HG02798 (cell line): ENCODE measurements around the gene TEX13D.
A peak's percentile ranks its signal among the peaks of the same experiment; 100 is the strongest.

Experiments
- ATAC-seq: cut with Tn5 transposase; IDR thresholded peaks from one replicate; pipeline ENCODE4 v1.9.1; 2021; ENCODE audit warnings: mild to moderate bottlenecking; ENCODE audit not compliant: unreplicated experiment, poor library complexity

The TEX13D gene

DNA sequence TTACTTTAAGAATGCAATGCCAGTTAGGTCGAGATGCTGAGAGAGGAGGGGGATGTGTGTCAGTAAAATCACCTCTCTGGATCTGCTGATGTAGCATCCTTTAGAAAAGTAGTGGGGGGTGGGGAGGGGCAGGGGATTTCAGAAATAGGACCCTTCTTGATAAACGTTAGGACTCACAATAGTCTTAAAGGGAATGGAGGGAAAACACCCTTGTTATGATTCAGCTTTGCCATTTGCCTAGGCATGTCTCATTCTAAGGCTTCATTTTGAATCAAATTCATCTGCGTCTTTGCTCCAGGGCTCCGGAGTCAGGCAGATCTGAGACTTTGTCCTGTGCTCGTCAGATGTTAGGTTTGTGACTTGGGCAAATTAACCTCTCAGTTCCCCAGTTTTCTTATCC, 14.8 kb downstream of the TEX13D start:
- no peak for ATAC-seq

- ATAC-seq: no peak
Observed at GRCh38 chrX:124348182-124348581, 15.7 kb downstream of the TEX13D start.

- no peak for ATAC-seq
Observed at GRCh38 chrX:124348885-124349453, 16.5 kb downstream of the TEX13D start.

GRCh38 chrX:124354648-124355047, 22.2 kb downstream of the TEX13D start:
- ATAC-seq: no peak

- peak; percentile 45 for ATAC-seq
Observed at GRCh38 chrX:124358800-124359383, 26.4 kb downstream of the TEX13D start.

GRCh38 chrX:124362072-124362471, 29.6 kb downstream of the TEX13D start:
- no peak for ATAC-seq

GRCh38 chrX:124362761-124363160, 30.3 kb downstream of the TEX13D start:
- ATAC-seq: no peak

GRCh38 chrX:124369722-124370121, 37.3 kb downstream of the TEX13D start:
- no peak for ATAC-seq

DNA sequence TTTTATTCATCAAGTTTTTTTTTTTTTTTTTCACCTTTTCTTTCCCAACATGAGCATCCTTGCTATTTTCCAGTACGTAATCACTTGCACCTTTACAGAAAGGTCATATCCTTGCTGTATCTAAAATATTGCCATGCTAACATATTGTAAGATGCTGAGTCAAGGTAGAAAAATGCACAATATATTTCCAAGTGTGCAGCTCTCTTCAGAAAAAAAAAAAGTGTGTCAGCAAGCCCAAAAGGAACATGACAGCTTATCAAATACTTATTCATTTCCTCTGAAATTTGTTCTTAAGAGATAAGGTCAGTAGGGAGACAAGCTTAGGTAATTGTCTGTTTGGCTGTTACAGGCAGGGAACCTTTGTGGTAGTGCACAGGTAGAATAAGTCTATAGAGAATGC, 40.9 kb downstream of the TEX13D start:
- no peak for ATAC-seq

DNA sequence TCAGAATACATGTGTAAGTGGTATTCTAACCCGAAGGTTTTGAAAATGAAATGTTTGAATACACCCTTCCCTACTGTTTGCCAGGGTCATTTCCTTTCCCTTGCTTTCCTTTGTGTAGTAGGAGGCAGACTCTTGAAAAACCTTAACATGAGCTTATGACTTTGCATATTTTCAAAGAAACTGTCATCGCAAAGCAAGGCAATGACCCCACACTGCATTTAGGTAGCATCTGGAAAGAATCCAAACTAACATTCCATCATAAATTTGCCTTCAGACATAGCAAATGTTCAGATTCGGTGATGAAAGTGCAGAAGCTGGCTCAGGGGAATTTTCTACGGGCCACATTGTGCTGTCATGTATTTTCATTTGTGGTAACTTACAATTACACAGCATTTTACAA, 46.2 kb downstream of the TEX13D start:
- ATAC-seq: no peak

- no peak for ATAC-seq
Observed at GRCh38 chrX:124383354-124383753, 50.9 kb downstream of the TEX13D start.

GRCh38 chrX:124386401-124386800, 53.9 kb downstream of the TEX13D start:
- ATAC-seq: no peak
